Kidney epithelial cell (primary cell): ENCODE results near the gene DISP1. TPM values are rescaled to one million over a fixed set of nuclear protein-coding genes. Genes with fewer than 3 reads are reported as not detected.

Source experiments
- DNase-seq: peaks from one replicate; pipeline ENCODE4 v3.0.0-alpha.2; 2010; ENCODE audit warnings: low read depth
- H3K27me3 ChIP-seq: 2 replicates; pipeline ENCODE4 v1.6.0; 2011; ENCODE audit warnings: low read length; ENCODE audit not compliant: control insufficient read depth, insufficient read depth
- H3K36me3 ChIP-seq: 2 replicates; pipeline ENCODE4 v1.5.1; 2011; ENCODE audit warnings: low read length; ENCODE audit not compliant: control insufficient read depth, insufficient read depth
- H3K4me3 ChIP-seq: 2 replicates; pipeline ENCODE4 v1.5.1; 2011; ENCODE audit warnings: low read depth, mild to moderate bottlenecking, control low read depth, low read length
- total RNA-seq: library from RNA; depleted of rRNA; stranded (reverse); fragments of >200 nt; gene quantifications from 2 replicates; pipeline ENCODE4 v1.2.3, GENCODE V29; 2015
- TF ChIP-seq, protein P1 (sequence below): IDR thresholded peaks from 2 replicates; pipeline ENCODE4 v1.5.1; 2011; ENCODE audit warnings: mild to moderate bottlenecking, moderate library complexity, low read length, control low read depth, inconsistent platforms; ENCODE audit not compliant: insufficient read depth, poor library complexity, severe bottlenecking

DISP1 gene
- total RNA-seq: 4.7 and 7.1 TPM in 2 replicates

- Histone ChIP-seq H3K36me3 (no peaks in the 10 kb centered on the region), H3K4me3 (peak within 1 kb of the TSS; percentile 59), H3K27me3 (no peaks in the 10 kb centered on the region)
- DNase-seq: peak; percentile 68
- TF ChIP-seq, protein P1, sequence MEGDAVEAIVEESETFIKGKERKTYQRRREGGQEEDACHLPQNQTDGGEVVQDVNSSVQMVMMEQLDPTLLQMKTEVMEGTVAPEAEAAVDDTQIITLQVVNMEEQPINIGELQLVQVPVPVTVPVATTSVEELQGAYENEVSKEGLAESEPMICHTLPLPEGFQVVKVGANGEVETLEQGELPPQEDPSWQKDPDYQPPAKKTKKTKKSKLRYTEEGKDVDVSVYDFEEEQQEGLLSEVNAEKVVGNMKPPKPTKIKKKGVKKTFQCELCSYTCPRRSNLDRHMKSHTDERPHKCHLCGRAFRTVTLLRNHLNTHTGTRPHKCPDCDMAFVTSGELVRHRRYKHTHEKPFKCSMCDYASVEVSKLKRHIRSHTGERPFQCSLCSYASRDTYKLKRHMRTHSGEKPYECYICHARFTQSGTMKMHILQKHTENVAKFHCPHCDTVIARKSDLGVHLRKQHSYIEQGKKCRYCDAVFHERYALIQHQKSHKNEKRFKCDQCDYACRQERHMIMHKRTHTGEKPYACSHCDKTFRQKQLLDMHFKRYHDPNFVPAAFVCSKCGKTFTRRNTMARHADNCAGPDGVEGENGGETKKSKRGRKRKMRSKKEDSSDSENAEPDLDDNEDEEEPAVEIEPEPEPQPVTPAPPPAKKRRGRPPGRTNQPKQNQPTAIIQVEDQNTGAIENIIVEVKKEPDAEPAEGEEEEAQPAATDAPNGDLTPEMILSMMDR: no peak
Observed at GRCh38 chr1:222814536-222815439, at the start of gene DISP1. Gene DISP1 (plus strand): TSS chr1:222815039. CDS start chr1:222942824, 127,785 bp downstream.

DNA sequence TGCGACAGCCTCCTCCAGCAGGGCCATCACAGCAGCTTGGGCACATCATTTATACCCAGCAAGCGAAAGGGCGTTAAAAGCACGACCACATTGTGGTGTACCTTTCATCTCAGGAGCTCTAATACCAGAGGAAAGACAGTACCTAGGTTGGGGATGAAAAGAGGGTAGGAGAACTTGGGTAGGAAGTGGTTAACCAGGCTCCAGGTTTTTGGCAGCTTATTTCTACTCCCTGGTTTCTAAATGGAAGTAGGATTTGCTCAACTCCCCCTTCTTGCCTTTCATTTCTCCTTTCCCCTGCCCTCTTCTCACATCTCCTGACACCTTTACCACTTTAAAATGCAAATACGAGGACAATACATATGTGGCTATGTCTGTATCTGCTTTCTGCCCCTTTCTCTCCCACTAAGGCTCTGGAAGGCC is 47.7 kb upstream of the DISP1 start:
- no peaks in the 10 kb centered on the region for H3K27me3 ChIP-seq
- no peaks in the 10 kb centered on the region for H3K36me3 ChIP-seq
- DNase-seq: no peak
- H3K4me3 ChIP-seq: no peak overlapping the region
- TF ChIP-seq, protein P1: no peak

DNA sequence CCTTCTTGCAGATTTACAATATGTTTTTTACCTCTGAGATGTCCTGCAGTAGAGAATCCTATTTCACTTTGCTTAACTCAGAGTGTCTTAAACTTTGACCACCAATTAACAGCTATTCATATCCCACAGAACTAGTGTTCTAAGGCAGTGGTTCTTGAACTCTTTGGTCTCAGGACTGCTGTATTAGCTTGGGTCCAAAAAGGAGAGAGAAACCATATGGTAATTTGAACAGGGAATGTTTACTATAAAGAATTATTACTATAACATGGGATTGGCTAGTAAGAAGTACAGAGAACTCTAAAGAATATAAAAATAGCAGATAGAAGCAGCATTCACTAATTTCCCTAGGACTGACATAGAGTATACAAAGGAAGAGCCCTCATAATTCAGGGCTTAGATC is 46.2 kb upstream of the DISP1 start:
- no peaks in the 10 kb centered on the region for H3K36me3 ChIP-seq
- no peak for DNase-seq
- TF ChIP-seq, protein P1: no peak
- no peaks in the 10 kb centered on the region for H3K27me3 ChIP-seq
- H3K4me3 ChIP-seq: no peak overlapping the region

DNA sequence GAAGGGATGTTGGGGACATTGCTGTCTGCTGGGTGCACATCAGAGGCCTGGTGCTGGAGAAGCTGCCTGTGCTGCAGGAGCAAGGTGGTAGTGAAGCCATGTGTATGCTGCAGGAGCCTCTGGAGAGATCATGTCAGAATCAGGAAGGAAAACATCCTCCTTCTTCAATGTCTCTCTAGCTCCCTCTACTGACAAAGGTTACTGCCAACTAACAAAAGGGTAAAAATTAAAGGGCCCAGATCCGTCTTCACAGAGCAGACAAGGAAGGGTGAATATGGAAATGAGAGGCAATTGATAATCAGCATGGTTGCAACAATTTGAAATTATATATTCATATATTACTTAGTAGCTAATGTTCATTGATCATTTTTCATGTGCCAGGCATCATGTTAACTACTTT is 45.7 kb upstream of the DISP1 start:
- H3K36me3 ChIP-seq: no peaks in the 10 kb centered on the region

GRCh38 chr1:222769971-222770620 is 44.7 kb upstream of the DISP1 start:
- H3K4me3 ChIP-seq: no peak overlapping the region
- no peak for DNase-seq
- TF ChIP-seq, protein P1: no peak
- H3K36me3 ChIP-seq: no peaks in the 10 kb centered on the region
- no peaks in the 10 kb centered on the region for H3K27me3 ChIP-seq

More for the DNA sequence above, 45.7 kb upstream of the DISP1 start:
- DNase-seq: no peak
- TF ChIP-seq, protein P1: peak; percentile 17
- Histone ChIP-seq H3K4me3 (no peak overlapping the region), H3K27me3 (no peaks in the 10 kb centered on the region)
